ENCODE results near the gene SSBP4.
A peak's percentile ranks its signal among the peaks of the same experiment; 100 is the strongest.
"Not testable (repeated sequence)": the region's sequence is repeated elsewhere in the genome, so short reads cannot be mapped to it uniquely, and the experiment has no call there.

Gene SSBP4

GRCh38 chr19:18419195-18419698 lies at the start of gene SSBP4:
Gene SSBP4 (plus strand): TSS chr19:18419398. CDS start chr19:18419649, 251 bp downstream.
- DNase-seq, result peak; percentile 87

DNA sequence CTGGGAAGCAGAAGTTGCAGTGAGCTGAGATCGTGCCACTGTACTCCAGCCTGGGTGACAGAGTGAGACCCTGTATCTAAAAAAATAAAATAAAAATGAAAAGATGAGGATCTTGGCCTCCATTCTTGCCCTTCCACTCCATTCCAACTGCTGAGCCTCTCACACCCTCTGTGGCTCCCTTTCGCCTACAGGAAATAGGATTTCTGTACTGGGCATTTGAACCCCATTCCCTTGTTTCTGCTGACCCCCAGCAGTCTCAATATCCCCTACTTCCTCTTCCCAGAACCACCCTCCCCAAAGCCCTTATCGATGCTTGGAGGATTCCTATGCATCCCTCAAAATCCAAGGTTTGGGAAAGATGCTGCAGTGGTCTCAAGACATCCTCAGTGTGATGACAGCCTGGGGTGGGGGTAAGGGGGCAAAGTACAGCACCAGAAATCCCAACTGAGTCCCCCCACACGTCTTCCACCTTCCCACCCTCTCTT lies 45.7 kb upstream of the SSBP4 start:
- no peak for DNase-seq

DNA sequence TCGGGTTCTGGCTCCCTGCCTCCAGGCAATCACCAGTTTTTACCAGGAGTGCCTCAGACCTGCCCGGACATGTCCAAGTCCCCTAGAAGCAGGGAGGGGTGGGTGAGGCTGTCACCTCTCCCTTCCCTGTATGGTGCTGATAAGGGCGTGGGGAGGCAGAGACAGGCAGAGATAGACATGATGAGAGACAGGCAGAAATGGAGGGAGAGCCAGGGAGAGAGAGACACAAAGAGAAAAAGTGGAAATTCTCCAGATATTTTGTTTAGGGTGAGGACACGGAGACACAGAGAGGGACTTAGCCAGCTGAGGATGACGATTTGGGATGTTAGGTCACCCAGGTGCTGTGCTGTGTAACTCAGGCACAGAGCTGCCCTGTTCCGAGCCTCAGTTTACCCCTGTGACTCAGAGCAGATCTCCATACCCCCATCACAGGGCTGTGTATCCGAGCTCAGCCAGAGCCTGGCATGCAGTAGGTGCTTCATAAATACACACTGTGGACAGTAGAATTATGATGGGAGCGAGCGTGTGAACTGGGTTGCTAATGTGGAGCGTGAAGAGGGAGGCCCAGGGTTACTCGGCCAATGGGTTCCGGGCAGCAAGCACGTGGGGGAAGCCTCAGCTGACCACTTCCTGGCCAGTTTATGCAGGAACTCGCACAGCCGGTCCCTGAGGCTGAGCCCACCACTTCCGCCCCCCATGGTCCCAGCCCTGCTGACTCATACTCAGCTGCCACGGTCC lies 45.1 kb upstream of the SSBP4 start:
- peak; percentile 94 for DNase-seq

- DNase-seq, result no peak
Observed at GRCh38 chr19:18377026-18377425, 42.2 kb upstream of the SSBP4 start.

DNA sequence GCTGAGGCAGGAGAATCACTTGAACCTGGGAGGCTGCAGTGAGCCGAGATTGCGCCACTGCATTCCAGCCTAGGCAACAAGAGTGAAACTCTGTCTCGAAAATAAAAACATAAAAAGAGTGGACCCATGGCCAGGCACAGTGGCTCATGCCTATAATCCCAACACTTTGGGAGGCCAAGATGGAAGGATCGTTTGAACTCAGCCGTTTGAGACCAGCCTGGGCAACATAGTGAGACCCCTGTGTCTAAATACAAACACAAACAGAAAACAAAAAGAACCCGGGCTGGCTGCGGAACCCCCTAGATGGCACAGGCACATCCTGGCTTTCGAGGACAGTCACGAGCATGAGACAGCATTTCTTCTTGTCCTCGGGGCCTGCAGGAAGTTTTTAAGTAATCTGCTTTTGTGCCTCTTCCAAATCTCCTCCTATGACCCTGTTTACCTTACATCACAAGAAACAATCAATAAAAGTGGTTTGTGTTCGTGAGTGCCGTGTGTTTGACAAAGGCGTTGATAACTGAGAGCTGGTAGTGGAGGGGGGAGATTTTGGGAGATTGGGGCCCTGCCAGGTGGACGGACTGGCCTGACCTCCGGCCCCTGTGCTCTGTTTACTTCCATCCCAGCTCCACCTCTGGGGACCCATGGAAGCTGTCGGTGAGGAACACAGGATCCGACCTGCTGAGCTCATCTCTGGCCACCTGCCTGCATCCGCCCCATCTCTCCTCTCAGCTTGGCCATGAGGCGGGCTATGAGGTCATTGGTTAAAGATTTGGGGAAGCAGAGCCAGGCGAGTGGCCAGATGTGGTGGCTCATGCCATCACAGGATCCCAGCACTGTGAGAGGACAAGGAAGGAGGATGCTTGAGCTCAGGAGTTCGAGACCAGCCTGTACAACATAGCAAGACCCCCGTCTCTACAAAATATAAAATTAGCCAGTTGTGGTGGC lies 39.1 kb upstream of the SSBP4 start:
- peak; percentile 89 for DNase-seq

- DNase-seq, result no peak
Observed at GRCh38 chr19:18380843-18381242, 38.4 kb upstream of the SSBP4 start.

DNA sequence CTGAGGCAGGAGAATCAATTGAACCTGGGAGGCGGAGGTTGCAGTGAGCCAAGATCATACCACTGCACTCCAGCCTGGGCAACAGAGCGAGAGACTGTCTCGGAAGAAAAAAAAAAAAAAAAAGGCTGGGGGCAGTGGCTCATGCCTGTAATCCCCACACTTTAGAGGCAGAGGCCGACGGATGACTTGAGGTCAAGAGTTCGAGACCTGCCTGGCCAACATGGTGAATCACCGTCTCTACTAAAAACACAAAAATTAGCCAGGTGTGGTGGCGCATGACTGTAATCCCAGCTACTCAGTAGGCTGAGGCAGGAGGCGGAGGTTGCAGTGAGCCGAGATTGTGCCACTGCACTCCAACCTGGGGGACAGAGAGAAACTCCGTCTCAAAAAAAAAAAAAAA lies 35.6 kb upstream of the SSBP4 start:
- DNase-seq, result not testable (repeated sequence)

- no peak for DNase-seq
Observed at GRCh38 chr19:18384775-18385174, 34.4 kb upstream of the SSBP4 start.

GRCh38 chr19:18385359-18385674 lies 33.9 kb upstream of the SSBP4 start:
- DNase-seq, result no peak

- DNase-seq, result peak; percentile 46
Observed at GRCh38 chr19:18385675-18386542, 33.3 kb upstream of the SSBP4 start, which contains the start of gene GDF15. Gene GDF15 (plus strand): TSS chr19:18386158. CDS start chr19:18386190, 32 bp downstream.

GRCh38 chr19:18386543-18387271 lies 32.5 kb upstream of the SSBP4 start:
- no peak for DNase-seq

DNA sequence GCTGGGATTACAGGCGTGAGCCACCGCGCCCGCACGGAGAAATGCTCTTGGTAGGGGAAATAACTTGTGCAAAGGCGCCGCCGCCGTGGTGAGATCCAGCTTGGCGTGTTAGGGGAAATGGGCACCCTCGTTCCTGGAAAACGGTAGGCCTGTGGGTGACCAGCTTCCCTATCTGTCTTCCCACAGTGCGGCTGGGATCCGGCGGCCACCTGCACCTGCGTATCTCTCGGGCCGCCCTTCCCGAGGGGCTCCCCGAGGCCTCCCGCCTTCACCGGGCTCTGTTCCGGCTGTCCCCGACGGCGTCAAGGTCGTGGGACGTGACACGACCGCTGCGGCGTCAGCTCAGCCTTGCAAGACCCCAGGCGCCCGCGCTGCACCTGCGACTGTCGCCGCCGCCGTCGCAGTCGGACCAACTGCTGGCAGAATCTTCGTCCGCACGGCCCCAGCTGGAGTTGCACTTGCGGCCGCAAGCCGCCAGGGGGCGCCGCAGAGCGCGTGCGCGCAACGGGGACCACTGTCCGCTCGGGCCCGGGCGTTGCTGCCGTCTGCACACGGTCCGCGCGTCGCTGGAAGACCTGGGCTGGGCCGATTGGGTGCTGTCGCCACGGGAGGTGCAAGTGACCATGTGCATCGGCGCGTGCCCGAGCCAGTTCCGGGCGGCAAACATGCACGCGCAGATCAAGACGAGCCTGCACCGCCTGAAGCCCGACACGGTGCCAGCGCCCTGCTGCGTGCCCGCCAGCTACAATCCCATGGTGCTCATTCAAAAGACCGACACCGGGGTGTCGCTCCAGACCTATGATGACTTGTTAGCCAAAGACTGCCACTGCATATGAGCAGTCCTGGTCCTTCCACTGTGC lies 30.9 kb upstream of the SSBP4 start:
- peak; percentile 90 for DNase-seq

DNA sequence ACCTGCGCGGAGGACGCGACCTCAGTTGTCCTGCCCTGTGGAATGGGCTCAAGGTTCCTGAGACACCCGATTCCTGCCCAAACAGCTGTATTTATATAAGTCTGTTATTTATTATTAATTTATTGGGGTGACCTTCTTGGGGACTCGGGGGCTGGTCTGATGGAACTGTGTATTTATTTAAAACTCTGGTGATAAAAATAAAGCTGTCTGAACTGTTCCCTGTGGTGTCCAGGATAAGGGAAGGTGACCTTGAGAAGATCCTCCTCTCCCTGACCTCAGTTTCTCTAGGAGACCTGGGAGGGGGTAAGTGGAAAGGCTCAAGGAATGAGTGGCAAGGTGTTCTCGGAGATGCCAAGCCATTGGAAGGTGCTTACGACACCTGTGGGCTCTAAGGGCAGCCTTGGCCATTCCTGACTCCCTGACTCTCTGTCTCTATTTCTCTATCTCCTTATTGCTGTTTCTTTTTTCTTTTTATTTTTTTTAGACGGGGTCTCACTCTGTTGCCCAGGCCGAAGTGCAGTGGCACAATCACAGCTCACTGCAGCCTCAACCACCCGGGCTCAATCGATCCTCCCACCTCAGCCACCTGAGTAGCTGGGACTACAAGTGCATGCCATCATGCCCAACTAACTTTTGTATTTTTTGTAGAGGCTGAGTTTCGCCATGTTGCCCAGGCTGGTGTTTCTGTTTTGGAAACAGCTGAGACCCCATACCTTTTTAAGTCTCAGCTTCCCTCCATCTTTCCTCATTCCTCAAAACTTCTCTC lies 30.1 kb upstream of the SSBP4 start:
- DNase-seq, result no peak

- DNase-seq, result no peak
Observed at GRCh38 chr19:18389726-18390064, 29.5 kb upstream of the SSBP4 start.

DNA sequence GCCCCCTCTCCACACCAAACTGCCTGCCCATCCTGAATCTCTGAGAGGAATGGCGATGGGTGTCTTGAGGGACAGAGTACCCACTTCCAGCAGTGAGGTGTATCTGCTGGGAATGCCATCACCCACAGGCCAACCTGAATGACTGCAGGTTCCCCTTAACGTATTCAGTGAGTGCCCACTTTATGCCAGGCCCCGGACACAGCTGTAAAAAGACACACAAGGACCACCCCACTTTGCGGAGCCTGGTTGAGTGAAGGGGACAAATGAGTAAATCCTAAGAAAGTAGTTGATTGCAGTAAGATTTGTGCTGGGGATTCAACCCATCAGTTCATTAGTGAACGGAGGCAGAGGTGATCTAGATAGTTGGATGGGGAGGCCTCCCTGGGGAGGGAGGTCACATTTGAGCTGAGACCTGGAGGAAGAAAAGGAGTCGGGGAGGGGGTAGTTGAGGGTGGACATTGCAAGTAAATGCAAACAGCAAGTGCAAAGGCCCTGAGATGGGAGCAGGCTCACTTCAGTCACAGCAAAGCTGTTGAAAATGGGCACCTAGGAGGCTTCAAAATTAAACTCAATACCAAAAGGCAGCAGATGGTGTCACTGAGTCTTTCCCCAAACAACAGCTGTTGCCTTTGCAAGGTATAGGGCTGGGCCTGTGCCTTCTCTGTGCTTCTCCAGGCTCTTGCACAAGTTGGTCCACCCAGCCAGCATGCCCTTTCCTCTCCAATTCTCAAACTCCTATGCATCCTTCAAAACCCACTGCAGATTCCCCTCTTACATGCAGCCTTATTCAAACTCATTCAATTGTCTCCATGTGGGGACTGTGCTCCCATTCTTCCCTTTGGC lies 28.9 kb upstream of the SSBP4 start:
- no peak for DNase-seq

DNA sequence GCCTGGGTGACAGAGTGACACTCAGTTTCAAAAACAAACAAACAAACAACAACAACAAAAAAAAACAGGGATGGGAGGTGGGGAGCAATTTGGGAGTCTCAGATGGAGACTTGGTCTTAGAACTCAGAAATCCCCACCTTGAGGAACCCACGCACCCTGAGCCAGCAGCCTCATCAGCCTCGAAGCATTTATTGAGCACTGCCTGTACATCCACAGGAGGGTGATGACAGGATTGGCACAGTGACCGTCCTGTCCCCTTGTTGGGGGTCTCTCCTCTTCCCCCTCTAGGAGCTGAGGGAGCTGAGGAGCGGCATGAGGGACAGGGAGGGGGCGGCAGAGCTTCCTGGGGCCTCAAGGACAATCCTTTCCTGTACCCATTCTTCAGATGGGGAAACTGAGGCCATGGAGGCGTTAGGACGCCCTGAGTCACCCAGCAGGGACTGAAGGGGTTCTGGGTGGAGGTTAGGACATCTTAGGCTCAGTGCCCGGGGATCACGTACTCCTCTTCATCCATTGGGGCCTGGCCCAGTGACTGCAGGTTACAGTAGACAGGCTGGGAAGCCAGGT lies 27.6 kb upstream of the SSBP4 start:
- DNase-seq, result no peak

DNA sequence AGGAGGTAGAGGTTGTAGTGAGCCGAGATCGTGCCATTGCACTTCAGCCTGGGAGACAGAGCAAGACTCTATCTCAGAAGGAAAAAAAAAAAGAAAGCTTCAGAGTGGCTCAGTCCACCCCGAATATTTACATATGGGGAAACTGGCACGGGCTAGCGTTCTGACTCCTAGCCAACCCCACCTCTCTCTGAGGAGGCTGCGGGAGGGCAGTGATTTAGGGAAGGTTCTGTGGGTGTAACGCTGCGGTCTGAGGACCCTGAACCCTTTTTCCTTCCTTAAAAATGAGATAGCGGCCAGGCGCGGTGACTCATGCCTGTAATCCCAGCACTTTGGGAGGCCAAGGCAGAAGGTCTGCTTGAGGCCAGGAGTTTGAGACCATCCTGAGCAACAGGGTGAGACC lies 26.8 kb upstream of the SSBP4 start:
- DNase-seq, result no peak

DNA sequence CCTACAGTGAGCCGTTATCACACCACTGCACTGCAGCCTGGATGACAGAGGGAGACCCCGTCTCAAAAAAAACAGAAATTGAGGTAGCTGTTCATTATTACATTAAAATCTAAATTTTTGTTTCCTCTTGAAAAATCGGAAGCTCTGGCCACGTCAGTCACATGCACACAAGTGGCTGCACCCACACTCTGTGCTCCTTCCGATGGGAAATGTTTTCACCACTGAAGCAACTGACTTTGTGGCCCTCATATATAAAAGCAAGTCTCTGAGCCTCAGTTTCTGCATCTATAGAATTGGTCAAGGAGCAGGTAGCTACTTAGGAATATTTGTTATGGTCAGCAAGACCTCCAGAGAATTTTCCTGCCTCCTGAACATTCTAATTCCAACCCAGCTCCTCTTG lies 26.3 kb upstream of the SSBP4 start:
- DNase-seq, result no peak

DNA sequence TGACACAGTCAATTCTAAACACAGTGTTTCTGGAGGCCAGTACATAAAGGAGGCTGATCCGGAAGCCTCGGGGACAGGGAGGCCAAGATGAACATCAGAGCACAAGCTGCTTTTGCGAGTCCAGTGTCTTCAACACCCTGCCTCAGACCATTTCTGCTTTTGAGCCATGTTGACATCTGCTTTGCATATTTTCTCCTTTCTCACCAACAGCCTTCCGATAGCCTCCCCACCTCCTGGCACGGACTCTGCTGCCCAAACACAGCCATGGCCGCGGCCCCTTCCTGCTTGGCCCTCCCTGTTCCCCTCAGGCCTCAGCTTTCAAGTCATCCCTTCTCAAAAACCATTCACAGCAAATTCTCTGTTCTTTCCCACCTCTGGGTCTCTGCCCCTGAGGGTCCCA lies 25.4 kb upstream of the SSBP4 start:
- peak; percentile 45 for DNase-seq
